Mesendoderm (in vitro differentiated cells): ENCODE data around the gene VASP.

Experiments used
- DNase-seq: peaks from one replicate; pipeline ENCODE4 v3.0.0; 2013
- H2AK5ac ChIP-seq: 2 replicates; pipeline ENCODE4 v1.6.1; 2013; ENCODE audit warnings: low read length, inconsistent platforms
- H2BK120ac ChIP-seq: 2 replicates; pipeline ENCODE4 v1.6.1; 2013; ENCODE audit warnings: low read depth, mild to moderate bottlenecking, low read length, moderate library complexity, mixed read lengths
- H2BK15ac ChIP-seq: replicated peaks from 2 replicates; pipeline ENCODE4 v1.6.1; 2013; ENCODE audit warnings: low read depth, mild to moderate bottlenecking, moderate library complexity
- H2BK5ac ChIP-seq: 2 replicates; pipeline ENCODE4 v1.6.1; 2013; ENCODE audit warnings: low read length, inconsistent platforms
- H3K18ac ChIP-seq: 2 replicates; pipeline ENCODE4 v1.6.1; 2013; ENCODE audit warnings: mild to moderate bottlenecking, low read length, mixed read lengths
- H3K23ac ChIP-seq: one replicate; pipeline ENCODE4 v1.6.1; 2013; ENCODE audit warnings: low read length
- H3K27ac ChIP-seq: 2 replicates; pipeline ENCODE4 v1.5.1; 2013; ENCODE audit warnings: low read depth, mild to moderate bottlenecking, inconsistent platforms, low read length, moderate library complexity
- H3K27me3 ChIP-seq: 2 replicates; pipeline ENCODE4 v1.6.1; 2013; ENCODE audit warnings: low read length, control low read depth, mild to moderate bottlenecking, inconsistent platforms; ENCODE audit not compliant: insufficient read depth, poor library complexity
- H3K36me3 ChIP-seq: 2 replicates; pipeline ENCODE4 v1.6.1; 2013; ENCODE audit warnings: low read length, inconsistent platforms; ENCODE audit not compliant: control insufficient read depth, insufficient read depth
- H3K4ac ChIP-seq: one replicate; pipeline ENCODE4 v1.6.1; 2013; ENCODE audit warnings: low read depth, mild to moderate bottlenecking, low read length, moderate library complexity
- H3K4me1 ChIP-seq: 2 replicates; pipeline ENCODE4 v1.6.1; 2013; ENCODE audit warnings: low read depth, low read length, inconsistent platforms; ENCODE audit not compliant: control insufficient read depth
- H3K4me2 ChIP-seq: 2 replicates; pipeline ENCODE4 v1.6.1; 2013; ENCODE audit warnings: low read length
- H3K4me3 ChIP-seq: 2 replicates; pipeline ENCODE4 v1.5.1; 2013; ENCODE audit warnings: mild to moderate bottlenecking, low read length
- H3K56ac ChIP-seq: one replicate; pipeline ENCODE4 v1.6.1; 2013; ENCODE audit warnings: low read length
- H3K79me1 ChIP-seq: 2 replicates; pipeline ENCODE4 v1.6.1; 2013; ENCODE audit warnings: low read length, inconsistent platforms
- H3K79me2 ChIP-seq: 2 replicates; pipeline ENCODE4 v1.6.1; 2013; ENCODE audit warnings: mild to moderate bottlenecking, low read length; ENCODE audit not compliant: control insufficient read depth, insufficient read depth
- H3K9ac ChIP-seq: 2 replicates; pipeline ENCODE4 v1.6.1; 2013; ENCODE audit warnings: low read length, inconsistent platforms
- H4K5ac ChIP-seq: one replicate; pipeline ENCODE4 v1.6.1; 2013; ENCODE audit warnings: low read length
- H4K8ac ChIP-seq: one replicate; pipeline ENCODE4 v1.6.1; 2013; ENCODE audit warnings: low read depth, mild to moderate bottlenecking, control low read depth, low read length, moderate library complexity
- WGBS: extraction: QIAGEN DNeasy Blood & Tissue Kit; methylation state at CpG from one replicate; pipeline ENCODE4 v1.1.7; 2013; ENCODE audit warnings: low lambda C conversion rate, missing lambda C conversion rate; ENCODE audit not compliant: insufficient coverage; ENCODE audit errors: extremely low coverage; 5-methylcytosine and 5-hydroxymethylcytosine counted together

Gene VASP

DNA sequence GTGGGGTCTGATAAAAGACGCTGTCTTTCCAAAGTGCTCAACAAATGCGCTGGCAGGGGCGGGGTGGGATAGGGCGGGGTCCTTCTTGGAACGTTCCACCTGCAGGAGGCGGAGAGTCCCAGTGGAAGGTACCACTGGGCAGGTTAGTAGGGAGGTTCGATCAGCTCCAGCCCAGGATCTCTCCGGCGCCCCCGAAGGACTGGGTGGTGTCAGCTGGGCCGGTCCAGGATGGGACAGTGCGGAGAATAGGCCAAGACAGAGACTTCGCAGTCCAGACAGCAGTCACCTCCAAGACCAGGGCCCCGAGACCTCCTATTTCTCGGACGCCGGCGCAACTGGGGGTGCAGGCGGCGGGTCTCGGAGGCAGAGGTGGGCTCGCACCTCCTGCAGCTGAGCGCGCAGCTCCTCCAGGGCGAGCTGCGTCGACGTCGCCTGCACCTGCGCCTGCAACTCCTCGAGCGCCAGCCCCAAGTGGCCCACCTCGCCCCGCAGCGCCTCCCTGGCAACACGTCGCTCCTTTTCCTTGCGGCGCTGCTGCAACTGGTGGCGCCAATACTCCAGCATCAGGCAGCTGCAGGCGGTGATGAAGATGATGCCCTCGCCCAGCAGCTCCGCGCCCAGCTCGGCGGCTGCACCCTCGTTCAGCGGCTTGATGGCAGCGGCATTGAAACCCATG is 21.6 kb downstream of the VASP start:
- WGBS, result no CpG with 5 or more reads among the region's 49 CpGs
- Histone ChIP-seq H2BK120ac (no peak overlapping the region), H2BK15ac (no peak overlapping the region), H3K4ac (no peak overlapping the region), H2AK5ac (no peak overlapping the region), H3K36me3 (peaks cover 7% of the 10 kb centered on the region), H3K27ac (no peak overlapping the region), H3K27me3 (no peaks in the 10 kb centered on the region), H3K4me2 (peak overlapping the region; percentile 33), H3K9ac (peak overlapping the region; percentile 1), H3K18ac (no peak overlapping the region), H3K23ac (no peak overlapping the region), H3K79me1 (no peaks in the 10 kb centered on the region), H4K5ac (no peak overlapping the region), H2BK5ac (no peak overlapping the region), H4K8ac (no peak overlapping the region), H3K79me2 (no peaks in the 10 kb centered on the region), H3K56ac (peak overlapping the region; percentile 9), H3K4me3 (no peak overlapping the region), H3K4me1 (peaks cover 4% of the 10 kb centered on the region)
- DNase-seq, result peak; percentile 95

- no peak for DNase-seq
- Histone ChIP-seq H3K79me1 (no peaks in the 10 kb centered on the region), H3K36me3 (peaks cover 7% of the 10 kb centered on the region), H3K4ac (no peak overlapping the region), H2BK120ac (no peak overlapping the region), H3K27me3 (no peaks in the 10 kb centered on the region), H3K18ac (no peak overlapping the region), H3K79me2 (no peaks in the 10 kb centered on the region), H3K4me1 (peaks cover 4% of the 10 kb centered on the region), H3K4me2 (peak overlapping the region; percentile 33), H3K4me3 (no peak overlapping the region), H3K23ac (no peak overlapping the region), H2BK5ac (no peak overlapping the region), H4K8ac (no peak overlapping the region), H3K9ac (peak overlapping the region; percentile 1), H2BK15ac (no peak overlapping the region), H4K5ac (no peak overlapping the region), H3K56ac (peak overlapping the region; percentile 9), H2AK5ac (no peak overlapping the region), H3K27ac (no peak overlapping the region)
- WGBS, result no CpG with 5 or more reads among the region's 14 CpGs
Observed at GRCh38 chr19:45529420-45529785, 22.1 kb downstream of the VASP start.

- Histone ChIP-seq H3K4me1 (peaks cover 4% of the 10 kb centered on the region), H3K27me3 (no peaks in the 10 kb centered on the region), H2BK15ac (no peak overlapping the region), H3K36me3 (no peaks in the 10 kb centered on the region), H3K27ac (no peak overlapping the region), H3K56ac (no peak overlapping the region), H3K79me1 (no peaks in the 10 kb centered on the region), H3K79me2 (no peaks in the 10 kb centered on the region), H2BK5ac (no peak overlapping the region), H4K5ac (no peak overlapping the region), H3K9ac (no peak overlapping the region), H2BK120ac (no peak overlapping the region), H3K4me3 (no peak overlapping the region), H3K18ac (no peak overlapping the region), H3K4ac (no peak overlapping the region), H3K4me2 (no peak overlapping the region), H3K23ac (no peak overlapping the region), H2AK5ac (no peak overlapping the region), H4K8ac (no peak overlapping the region)
- no peak for DNase-seq
- WGBS, result no CpG with 5 or more reads among the region's 1 CpG
Observed at GRCh38 chr19:45531349-45531748, 24.1 kb downstream of the VASP start.

DNA sequence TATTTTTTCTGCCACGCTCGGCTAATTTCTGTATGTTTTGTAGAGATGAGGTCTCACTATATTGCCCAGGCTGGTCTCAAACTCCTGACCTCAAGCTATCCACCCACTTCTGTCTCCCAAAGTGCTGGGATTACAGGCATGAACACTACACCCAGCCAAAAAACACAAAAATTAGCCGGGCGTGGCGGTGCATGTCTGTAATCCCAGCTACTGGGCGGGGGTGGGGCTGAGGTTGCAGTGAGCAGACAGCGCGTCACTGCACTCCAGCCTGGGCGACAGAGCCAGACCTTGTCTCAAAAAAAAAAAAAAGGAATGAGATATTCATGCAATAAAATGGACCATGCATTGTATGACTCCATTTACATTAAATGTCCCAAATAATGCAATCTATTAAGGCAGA is 32.2 kb downstream of the VASP start:
- H3K36me3 ChIP-seq, result no peaks in the 10 kb centered on the region
- no peak for DNase-seq
- H3K18ac ChIP-seq, result no peak overlapping the region
- H3K23ac ChIP-seq, result no peak overlapping the region
- no peak overlapping the region for H3K4me3 ChIP-seq
- no peak overlapping the region for H4K8ac ChIP-seq
- no peak overlapping the region for H3K56ac ChIP-seq
- no peak overlapping the region for H3K9ac ChIP-seq
- no peak overlapping the region for H3K4ac ChIP-seq
- H4K5ac ChIP-seq, result no peak overlapping the region
- no peak overlapping the region for H2BK15ac ChIP-seq
- no peaks in the 10 kb centered on the region for H3K79me2 ChIP-seq
- H3K4me2 ChIP-seq, result no peak overlapping the region
- WGBS, result no CpG with 5 or more reads among the region's 9 CpGs
- H2BK5ac ChIP-seq, result no peak overlapping the region
- no peaks in the 10 kb centered on the region for H3K79me1 ChIP-seq
- no peak overlapping the region for H3K27ac ChIP-seq
- no peak overlapping the region for H2AK5ac ChIP-seq
- no peaks in the 10 kb centered on the region for H3K4me1 ChIP-seq
- no peaks in the 10 kb centered on the region for H3K27me3 ChIP-seq
- no peak overlapping the region for H2BK120ac ChIP-seq

GRCh38 chr19:45542234-45542668 is 35.0 kb downstream of the VASP start:
- H3K27me3 ChIP-seq, result no peaks in the 10 kb centered on the region
- H3K18ac ChIP-seq, result no peak overlapping the region
- H3K4me1 ChIP-seq, result no peaks in the 10 kb centered on the region
- no peaks in the 10 kb centered on the region for H3K79me1 ChIP-seq
- no peaks in the 10 kb centered on the region for H3K79me2 ChIP-seq
- H3K4me3 ChIP-seq, result no peak overlapping the region
- no peak overlapping the region for H3K4me2 ChIP-seq
- no peaks in the 10 kb centered on the region for H3K36me3 ChIP-seq
- WGBS, result no CpG with 5 or more reads among the region's 7 CpGs
- no peak overlapping the region for H2BK5ac ChIP-seq
- H4K8ac ChIP-seq, result no peak overlapping the region
- no peak overlapping the region for H2BK120ac ChIP-seq
- H2AK5ac ChIP-seq, result no peak overlapping the region
- H3K27ac ChIP-seq, result no peak overlapping the region
- no peak overlapping the region for H3K23ac ChIP-seq
- DNase-seq, result no peak
- H3K4ac ChIP-seq, result no peak overlapping the region
- no peak overlapping the region for H3K56ac ChIP-seq
- no peak overlapping the region for H2BK15ac ChIP-seq
- no peak overlapping the region for H3K9ac ChIP-seq
- no peak overlapping the region for H4K5ac ChIP-seq

DNA sequence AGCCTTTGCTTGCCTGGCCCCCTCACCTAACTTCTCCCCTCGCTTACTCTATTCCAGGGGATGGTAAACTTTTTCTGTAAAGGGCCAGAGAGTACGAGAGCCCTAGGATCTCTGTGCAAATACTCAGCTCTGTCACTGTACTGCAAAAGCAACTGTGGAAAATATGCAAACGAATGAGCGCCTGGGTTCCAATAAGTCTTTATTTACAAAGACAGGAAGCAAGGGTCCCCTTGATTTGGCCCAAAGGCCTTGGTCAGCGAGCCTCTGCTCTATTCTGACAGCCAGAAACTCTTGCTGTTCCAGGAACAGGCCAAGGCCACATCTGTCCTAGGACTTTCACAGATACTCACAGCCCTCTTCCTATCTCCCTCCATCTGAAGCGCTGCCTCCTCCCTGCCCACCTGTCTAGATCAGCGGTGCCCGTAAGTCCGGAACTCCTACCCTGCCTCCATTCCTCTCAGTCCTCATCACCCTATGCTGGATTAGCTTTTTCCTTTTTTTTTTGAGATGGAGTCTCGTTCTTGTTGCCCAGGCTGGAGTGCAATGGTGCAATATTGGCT is 40.0 kb downstream of the VASP start:
- no peak overlapping the region for H3K56ac ChIP-seq
- no peak overlapping the region for H3K18ac ChIP-seq
- H3K4me2 ChIP-seq, result no peak overlapping the region

More for the DNA sequence above, 40.0 kb downstream of the VASP start:
- Histone ChIP-seq H2AK5ac (no peak overlapping the region), H3K36me3 (no peaks in the 10 kb centered on the region), H3K27me3 (no peaks in the 10 kb centered on the region), H4K8ac (no peak overlapping the region), H3K9ac (no peak overlapping the region), H3K4me1 (no peaks in the 10 kb centered on the region), H3K23ac (no peak overlapping the region), H3K4ac (no peak overlapping the region), H2BK5ac (no peak overlapping the region), H2BK120ac (no peak overlapping the region), H4K5ac (no peak overlapping the region), H3K79me1 (no peaks in the 10 kb centered on the region), H2BK15ac (no peak overlapping the region), H3K27ac (no peak overlapping the region), H3K79me2 (no peaks in the 10 kb centered on the region), H3K4me3 (no peak overlapping the region)
- DNase-seq, result no peak
- WGBS, result no CpG with 5 or more reads among the region's 10 CpGs
